ENCODE data around the gene NPC1.

NPC1 gene

GRCh38 chr18:23485386-23485785, 100.9 kb downstream of the NPC1 start:
- no peak for DNase-seq
- no peaks in the 10 kb centered on the region for H3K9me3 ChIP-seq (ENCODE audit: severe bottlenecking)
- H3K27ac ChIP-seq, result no peak overlapping the region
- peaks cover 23% of the 10 kb centered on the region for H3K36me3 ChIP-seq
- no peaks in the 10 kb centered on the region for H3K27me3 ChIP-seq (ENCODE audit: insufficient read depth, low read depth, severe bottlenecking)
- TF ChIP-seq, protein P1, sequence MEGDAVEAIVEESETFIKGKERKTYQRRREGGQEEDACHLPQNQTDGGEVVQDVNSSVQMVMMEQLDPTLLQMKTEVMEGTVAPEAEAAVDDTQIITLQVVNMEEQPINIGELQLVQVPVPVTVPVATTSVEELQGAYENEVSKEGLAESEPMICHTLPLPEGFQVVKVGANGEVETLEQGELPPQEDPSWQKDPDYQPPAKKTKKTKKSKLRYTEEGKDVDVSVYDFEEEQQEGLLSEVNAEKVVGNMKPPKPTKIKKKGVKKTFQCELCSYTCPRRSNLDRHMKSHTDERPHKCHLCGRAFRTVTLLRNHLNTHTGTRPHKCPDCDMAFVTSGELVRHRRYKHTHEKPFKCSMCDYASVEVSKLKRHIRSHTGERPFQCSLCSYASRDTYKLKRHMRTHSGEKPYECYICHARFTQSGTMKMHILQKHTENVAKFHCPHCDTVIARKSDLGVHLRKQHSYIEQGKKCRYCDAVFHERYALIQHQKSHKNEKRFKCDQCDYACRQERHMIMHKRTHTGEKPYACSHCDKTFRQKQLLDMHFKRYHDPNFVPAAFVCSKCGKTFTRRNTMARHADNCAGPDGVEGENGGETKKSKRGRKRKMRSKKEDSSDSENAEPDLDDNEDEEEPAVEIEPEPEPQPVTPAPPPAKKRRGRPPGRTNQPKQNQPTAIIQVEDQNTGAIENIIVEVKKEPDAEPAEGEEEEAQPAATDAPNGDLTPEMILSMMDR (IDR thresholded peaks at IDR 0.05; ENCODE audit: low read depth, low read length), result no peak
- H3K4me3 ChIP-seq (ENCODE audit: low read depth, low read length), result no peak overlapping the region

- DNase-seq, result no peak
- Histone ChIP-seq H3K9me3 (ENCODE audit: severe bottlenecking) (no peaks in the 10 kb centered on the region), H3K27ac (no peak overlapping the region), H3K36me3 (peaks cover 30% of the 10 kb centered on the region), H3K4me3 (ENCODE audit: low read depth, low read length) (no peak overlapping the region), H3K27me3 (ENCODE audit: insufficient read depth, low read depth, severe bottlenecking) (no peaks in the 10 kb centered on the region)
- TF ChIP-seq, protein P1 (IDR thresholded peaks at IDR 0.05; ENCODE audit: low read depth, low read length), result no peak
These were observed 101.6 kb downstream of the NPC1 start for GRCh38 chr18:23484561-23485182.
